HG03103 (cell line): ENCODE data around the gene TNFAIP8L3.

Source experiments
- ATAC-seq: cut with Tn5 transposase; IDR thresholded peaks from one replicate; pipeline ENCODE4 v1.9.1; 2021; ENCODE audit warnings: low read depth; ENCODE audit not compliant: unreplicated experiment

The TNFAIP8L3 gene

GRCh38 chr15:51016615-51017014, 78.1 kb downstream of the TNFAIP8L3 start:
- no peak for ATAC-seq

GRCh38 chr15:51011212-51011611, 83.5 kb downstream of the TNFAIP8L3 start:
- no peak for ATAC-seq

- no peak for ATAC-seq
Observed at GRCh38 chr15:51007131-51007666, 87.5 kb downstream of the TNFAIP8L3 start.
